Keratinocyte (primary cell): Measurements from ENCODE around the gene DNAH3.

Experiments used
- EZH2 ChIP-seq: IDR thresholded peaks from one replicate; pipeline ENCODE4 v1.6.1; 2012; ENCODE audit warnings: inconsistent platforms, mild to moderate bottlenecking, low read length, moderate library complexity
- TF ChIP-seq, protein P1 (sequence below), 3 experiments: IDR thresholded peaks in 1 of 3; conservative IDR thresholded peaks in 1 of 3; optimal IDR thresholded peaks in 1 of 3; 2 replicates in 2 of 3; 3 replicates in 1 of 3; pipeline versions ENCODE3 to v1.5.1; 2011; ENCODE audit warnings: low read length in 3 of 3, mild to moderate bottlenecking in 3 of 3, moderate library complexity in 2 of 3, control low read depth in 1 of 3, inconsistent platforms in 1 of 3; ENCODE audit not compliant: insufficient read depth in 2 of 3; ENCODE audit errors: extremely low read depth in 1 of 3

DNA sequence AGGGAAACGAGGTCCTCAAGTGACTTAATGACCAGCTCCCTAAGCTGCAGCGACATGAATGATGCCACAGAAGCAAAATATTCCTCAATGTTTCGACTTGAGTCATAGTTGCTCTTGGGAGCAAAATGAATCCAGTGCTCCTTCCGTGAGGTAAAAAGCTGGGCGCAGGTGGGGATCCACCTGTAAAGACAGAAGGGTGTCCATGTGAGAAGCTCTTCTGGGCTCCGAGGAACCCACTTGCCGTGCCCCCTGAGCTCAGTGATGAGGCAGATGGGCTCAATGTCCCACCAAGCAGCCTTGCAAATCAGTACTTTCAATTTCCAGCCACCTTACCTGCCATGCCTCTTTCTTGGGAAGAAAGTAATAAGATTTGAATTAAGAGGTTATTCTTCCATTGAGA is 25.5 kb downstream of the DNAH3 start:
- TF ChIP-seq, protein P1, sequence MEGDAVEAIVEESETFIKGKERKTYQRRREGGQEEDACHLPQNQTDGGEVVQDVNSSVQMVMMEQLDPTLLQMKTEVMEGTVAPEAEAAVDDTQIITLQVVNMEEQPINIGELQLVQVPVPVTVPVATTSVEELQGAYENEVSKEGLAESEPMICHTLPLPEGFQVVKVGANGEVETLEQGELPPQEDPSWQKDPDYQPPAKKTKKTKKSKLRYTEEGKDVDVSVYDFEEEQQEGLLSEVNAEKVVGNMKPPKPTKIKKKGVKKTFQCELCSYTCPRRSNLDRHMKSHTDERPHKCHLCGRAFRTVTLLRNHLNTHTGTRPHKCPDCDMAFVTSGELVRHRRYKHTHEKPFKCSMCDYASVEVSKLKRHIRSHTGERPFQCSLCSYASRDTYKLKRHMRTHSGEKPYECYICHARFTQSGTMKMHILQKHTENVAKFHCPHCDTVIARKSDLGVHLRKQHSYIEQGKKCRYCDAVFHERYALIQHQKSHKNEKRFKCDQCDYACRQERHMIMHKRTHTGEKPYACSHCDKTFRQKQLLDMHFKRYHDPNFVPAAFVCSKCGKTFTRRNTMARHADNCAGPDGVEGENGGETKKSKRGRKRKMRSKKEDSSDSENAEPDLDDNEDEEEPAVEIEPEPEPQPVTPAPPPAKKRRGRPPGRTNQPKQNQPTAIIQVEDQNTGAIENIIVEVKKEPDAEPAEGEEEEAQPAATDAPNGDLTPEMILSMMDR (optimal IDR thresholded peaks at IDR 0.05 in 1 of 3, IDR thresholded peaks at IDR 0.05 in 1 of 3, conservative IDR thresholded peaks at IDR 0.05 in 1 of 3; ENCODE audit: extremely low read depth in 1 of 3, insufficient read depth in 2 of 3, low read length in 3 of 3), result no peak
- TF ChIP-seq EZH2, result no peak
